ENCODE results near the gene LRIT1.

The LRIT1 gene

DNA sequence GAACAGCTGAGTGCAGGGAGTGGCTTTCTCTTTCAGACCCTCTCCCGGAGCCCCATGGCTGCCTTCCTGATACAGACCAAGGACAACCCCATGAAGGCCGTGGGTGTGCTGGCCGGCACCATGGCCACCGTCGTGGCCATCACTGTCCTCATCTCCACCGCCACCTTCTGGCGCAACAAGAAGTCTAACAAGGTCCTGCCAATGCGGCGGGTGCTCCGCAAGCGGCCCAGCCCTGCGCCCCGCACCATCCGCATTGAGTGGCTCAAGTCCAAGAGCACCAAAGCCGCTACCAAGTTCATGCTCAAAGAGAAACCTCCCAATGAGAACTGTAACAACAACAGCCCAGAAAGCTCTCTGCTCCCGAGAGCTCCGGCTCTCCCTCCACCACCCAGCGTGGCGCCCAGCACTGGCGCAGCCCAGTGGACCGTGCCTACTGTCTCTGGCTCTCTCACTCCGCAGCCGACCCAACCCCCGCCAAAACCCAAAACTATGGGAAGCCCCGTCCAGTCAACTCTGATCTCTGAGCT lies 27.2 kb downstream of the LRIT1 start:
- no peak for DNase-seq

DNA sequence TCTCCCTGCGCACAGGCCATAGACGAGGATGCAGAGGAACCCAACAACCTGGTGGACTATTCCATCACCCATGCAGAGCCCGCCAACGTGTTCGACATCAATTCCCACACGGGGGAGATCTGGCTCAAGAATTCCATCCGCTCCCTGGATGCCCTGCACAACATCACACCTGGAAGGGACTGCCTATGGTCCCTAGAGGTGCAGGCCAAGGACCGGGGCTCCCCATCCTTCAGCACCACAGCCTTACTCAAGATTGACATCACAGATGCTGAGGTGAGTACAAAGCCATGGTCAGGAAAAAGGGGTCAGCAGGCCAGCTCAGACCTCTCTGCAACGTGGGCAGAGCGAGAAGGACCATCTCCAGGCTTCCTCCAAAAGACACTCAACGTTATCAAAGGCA lies 28.3 kb downstream of the LRIT1 start:
- no peak for DNase-seq

DNA sequence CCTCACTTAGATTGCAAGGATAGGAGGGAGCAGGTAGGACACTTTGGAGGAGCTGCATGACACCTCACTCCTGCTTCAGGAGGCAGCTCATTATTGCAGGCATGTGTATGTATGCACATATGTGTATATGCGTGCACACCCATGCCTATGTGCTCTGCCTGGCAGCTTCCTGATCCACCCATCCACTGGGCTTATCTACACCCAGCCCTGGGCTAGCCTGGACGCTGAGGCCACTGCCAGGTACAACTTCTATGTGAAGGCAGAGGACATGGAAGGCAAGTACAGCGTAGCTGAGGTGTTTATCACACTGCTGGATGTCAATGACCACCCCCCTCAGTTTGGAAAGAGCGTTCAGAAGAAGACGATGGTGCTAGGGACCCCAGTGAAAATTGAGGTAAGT lies 29.3 kb downstream of the LRIT1 start:
- DNase-seq: no peak

DNA sequence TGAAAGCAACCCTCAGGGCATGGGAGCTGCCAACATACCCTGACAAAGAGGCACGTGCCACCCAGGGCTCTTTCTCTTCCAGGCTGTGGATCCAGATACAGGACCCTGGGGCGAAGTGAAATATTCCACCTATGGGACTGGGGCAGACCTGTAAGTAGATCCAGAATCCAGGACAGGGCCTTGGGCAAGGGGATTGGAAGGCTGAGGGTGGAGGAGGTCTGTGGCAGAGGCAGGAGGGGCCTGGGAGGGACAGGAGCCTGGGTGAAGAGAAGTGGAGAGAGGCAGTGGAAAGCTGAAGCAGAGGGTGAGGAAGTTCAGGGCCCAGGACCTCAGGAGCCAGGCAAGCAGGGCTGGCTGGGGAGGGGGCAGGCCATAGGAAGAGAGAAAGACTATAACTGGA lies 29.8 kb downstream of the LRIT1 start:
- no peak for DNase-seq

DNA sequence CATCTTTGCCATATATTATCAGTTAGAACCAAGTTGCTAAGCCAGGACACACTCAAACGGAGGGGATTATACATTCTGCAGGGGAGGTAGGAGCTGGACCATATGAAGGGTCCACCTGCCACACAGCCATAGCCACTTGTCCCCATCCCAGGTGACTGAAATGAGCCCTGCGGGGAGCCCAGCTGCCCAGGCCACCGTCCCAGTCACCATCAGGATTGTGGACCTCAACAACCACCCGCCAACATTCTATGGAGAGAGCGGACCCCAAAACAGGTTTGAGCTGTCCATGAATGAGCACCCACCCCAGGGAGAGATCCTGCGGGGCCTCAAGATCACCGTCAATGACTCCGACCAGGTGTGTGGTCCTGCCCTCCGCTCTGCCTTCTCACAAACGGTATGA lies 33.3 kb downstream of the LRIT1 start:
- DNase-seq: no peak

DNA sequence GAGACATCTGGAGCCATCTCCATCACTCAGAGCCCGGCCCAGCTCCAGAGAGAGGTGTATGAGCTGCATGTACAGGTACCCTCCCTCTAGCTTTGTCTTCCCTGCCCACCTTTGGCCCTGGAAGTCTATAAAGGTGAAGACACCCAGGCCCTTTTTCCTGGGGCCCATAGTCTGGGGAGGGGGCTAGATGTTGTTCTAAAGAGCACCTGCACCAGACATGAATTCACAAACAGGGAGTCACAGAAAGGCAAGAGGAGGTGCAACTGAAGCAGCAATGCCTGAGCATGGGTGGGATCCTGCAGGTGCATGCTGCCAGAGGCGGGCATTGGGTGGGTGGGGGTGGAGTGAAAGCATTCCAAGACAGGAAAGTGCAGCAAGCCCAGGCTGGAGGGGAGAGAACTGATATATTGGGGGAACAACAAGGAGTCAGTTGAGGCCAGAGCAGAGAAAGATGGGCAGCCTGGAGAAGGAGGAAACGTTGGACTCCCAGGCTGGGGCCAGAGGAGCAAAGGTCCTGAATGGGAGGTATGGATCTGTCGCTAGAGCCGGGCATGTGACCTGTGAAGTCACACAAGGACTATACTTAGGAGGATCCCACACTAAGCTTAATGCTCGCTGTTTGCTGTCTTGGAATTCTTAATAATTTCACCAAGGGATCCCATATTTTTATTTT lies 35.4 kb downstream of the LRIT1 start:
- no peak for DNase-seq

DNA sequence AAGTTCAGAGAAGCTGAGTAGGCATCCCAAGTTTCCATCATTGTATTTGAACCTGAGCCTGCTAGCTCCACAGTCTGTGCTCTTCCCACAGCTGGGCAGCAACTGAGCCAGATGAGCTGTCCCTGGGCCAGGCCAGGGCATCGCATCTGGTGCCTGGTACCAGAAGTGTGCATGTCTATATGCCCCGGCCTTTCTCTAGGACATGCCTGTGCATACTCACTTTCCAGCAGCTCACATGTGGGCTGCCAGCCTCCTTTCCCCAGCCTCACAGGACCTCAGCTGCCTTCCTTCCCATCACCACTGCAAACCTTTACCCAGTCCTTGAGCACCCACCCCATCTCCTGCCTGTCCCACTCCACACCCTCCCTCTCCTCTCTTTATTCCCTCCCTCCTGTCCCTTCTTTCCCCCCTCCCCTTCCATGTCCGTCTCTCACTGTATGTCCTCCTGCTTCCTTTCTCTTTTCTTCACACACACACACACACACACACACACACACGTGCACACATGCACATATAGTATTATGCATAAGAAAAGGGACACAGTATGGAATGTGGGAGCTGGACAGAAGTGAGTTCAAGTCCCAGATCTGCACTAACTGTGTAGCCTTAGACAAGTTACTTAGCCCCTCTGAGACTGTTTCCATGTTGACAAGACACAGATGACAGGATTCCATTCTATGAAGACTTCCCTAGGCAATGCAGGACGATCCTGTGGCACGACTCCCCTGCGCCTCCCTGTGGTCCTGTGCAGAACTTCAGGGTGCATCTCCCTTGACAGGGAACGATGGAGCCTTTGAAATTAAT lies 36.1 kb downstream of the LRIT1 start:
- no peak for DNase-seq

DNA sequence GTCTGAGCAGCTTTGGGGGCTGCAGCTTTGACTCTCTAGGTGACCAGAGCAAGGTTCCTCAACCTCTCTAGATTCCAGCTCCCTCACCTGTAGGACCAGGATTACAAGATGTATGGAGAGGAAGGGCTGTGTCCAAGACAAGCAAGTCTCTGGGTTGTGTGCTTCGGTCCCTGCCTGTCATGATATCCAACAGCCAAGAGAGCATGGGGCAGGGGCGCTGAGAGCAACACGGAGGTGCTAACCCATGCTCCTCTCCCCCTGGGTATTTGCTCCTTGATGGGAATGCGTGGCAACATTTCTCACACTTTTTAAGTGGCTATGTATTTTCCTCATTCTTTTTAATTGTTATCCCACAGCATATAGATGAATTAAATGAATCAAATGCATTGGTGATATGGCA lies 36.7 kb downstream of the LRIT1 start:
- DNase-seq: no peak

DNA sequence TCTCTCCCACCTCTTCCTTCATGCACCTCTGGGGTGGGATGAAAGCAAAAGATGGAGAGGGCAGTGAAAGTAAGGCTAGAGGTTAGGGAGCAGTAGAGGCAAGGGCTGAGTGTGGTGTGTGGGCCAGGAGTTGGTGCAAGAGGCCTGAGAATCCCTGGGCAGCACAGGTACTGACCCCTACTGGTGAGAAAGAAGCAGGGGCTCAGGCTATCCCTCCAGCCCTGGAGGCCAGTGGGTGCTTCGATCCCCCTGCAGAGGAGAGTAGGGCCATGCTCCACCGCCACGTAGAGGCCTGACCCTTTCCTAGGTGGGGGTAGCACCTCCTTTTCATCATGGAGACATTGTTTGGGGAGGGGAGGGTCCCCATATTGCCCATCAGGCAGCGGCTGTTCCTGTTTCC lies 37.2 kb downstream of the LRIT1 start:
- DNase-seq: no peak

DNA sequence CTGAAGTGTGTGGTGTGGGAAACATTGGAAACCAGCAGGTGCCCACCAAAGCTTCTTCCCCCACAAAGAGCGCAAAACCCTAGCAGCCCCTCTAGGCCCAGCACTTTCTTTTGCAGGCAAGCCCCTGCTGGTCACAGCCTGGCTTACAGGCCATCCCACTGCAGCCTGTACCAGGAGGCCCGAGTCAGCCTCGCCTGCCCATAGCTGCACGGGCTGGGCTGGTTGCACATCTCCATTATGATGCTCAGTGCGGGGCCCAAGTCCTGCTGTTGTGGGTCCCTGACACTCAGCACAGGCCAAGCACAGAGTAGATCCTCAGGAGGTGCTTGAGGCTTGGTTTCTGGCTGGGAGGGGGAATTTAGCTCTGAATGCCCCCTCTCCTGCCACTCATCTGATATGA lies 39.0 kb downstream of the LRIT1 start:
- DNase-seq: no peak

DNA sequence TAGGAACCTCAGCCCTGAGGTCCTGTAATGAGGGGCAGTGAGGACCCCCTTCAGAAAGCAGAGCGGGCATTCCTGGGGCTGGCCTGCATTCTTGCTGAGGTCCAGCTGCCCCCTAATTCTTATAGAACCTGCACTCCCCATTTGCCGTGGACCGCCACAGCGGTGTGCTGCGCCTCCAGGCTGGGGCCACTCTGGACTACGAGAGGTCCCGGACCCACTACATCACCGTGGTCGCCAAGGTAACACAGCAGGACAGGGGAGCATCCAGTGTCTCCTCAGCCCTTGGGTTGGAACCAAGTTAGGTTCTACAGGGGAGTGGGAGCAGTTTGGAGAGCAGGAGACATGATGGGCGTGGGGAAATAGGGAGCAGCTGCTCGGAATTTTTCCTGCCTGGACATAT lies 39.7 kb downstream of the LRIT1 start:
- no peak for DNase-seq

DNA sequence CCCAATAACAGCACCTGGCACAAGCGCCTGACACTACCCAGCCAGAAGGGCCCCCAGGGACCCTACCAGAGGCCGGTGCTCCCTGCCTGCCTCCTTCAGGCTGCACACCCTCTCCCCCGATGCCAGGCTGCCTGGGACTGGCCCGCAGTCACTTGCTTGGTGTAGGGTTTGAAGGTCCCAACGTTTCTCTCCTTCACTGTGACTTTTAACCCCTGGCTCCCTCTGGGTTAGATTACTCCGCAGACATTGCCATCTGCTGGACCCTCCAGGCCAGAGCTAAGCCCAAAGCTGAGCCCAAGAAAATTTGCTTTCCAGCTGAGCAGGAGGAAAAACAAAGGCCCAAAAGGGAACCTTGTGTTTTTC lies 40.1 kb downstream of the LRIT1 start:
- DNase-seq: no peak

DNA sequence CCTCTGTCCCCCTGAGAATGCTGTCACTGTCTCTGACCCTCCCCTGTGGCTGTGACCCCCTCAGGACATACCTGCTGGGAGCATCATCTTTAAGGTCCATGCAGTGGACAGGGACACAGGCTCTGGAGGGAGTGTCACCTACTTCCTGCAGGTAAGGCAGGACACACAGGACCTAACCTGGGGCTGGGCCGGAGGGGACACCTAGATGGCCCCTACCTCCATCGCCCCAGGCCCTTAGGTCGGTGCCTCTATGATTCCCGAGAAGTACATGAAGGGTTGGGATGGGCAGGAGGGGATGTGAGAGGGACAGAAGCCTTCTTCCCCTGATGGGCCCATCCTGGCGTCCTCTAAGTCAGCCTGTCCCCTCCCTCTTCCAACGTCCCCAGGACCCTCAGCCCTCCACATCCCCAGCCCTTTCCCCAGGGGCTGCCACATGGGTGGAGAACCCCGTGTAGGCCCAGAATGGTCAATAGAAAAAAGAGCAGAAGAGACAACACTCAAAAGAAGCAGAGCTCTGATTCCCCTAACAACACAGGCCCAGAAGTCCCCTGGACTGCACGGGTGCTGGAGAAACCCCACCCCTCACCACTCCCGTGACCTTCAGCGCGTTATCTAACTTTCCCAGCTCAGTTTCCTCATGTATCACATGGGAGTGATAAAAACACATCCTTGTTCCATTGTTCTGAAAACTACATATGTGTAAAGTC lies 40.7 kb downstream of the LRIT1 start:
- DNase-seq: no peak

DNA sequence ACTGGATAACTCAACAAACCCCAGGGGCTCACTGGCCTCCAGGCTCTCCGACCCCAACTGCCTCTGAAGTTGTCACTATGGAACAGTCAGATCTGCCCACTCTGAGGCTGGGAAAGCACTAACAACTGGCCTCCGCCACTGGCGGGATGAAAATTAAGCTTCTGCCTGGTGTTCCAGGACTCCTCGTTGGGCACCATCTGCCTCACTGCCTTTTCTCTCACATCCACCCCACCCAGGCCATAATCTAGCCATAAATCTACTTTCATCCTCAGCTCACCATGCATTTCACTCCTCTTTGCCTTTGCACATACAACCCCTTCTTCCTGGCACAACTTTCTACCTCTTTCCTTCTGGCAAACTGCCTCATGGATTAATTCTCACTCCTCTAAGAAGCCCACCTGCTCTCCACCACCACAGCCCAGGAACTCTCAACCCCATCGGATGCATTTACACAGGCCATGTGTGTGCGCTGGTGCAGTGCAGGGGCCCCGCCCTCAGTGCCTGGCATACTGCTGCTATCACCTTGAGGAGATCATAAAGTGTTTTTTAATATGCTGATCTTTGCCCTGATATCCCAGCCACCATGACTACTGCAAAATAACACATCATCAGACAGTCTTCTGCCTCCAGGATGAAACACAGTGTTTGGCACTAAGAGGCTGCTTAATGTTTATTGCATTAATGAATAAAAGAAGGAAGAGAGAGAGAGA lies 43.0 kb downstream of the LRIT1 start:
- DNase-seq: no peak

DNA sequence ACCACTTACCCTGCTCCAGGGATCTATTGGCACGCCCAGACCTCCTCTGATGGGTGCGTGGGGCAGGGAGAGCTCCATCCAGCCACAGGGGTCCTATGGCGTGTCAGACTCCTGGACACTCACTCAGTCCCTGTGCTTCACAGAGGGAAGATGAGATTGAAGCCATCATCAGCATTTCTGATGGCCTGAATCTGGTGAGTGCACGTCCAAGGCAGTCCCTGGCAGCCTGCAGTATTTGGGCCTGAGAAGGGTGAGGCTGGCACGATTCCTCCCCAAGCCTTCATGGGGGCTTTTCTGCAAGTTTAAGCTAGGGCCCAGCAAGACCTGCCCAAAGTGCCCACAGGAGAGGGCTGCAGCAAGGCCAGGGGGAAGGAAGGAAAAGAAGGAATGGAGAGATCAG lies 43.7 kb downstream of the LRIT1 start:
- DNase-seq: no peak

DNA sequence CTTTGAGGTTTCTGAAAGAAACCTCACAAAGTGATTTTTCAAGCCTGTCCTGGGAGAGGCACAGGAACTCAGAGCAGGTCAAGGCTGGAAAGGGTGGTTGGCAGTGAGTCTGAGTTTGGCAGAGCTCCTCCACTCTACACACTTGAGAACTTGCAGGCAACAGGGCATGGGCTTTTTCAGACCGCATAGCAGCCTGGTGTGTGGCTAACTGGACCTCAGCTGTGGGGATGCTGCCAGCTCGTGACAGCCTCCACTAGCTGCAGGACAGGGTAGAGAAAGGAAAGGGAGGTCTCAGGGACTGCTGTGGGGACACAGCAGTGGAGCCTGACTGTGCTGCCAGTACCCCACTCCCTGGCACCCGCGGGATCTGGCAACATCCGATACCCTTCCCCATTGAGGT lies 44.4 kb downstream of the LRIT1 start:
- DNase-seq: no peak

DNA sequence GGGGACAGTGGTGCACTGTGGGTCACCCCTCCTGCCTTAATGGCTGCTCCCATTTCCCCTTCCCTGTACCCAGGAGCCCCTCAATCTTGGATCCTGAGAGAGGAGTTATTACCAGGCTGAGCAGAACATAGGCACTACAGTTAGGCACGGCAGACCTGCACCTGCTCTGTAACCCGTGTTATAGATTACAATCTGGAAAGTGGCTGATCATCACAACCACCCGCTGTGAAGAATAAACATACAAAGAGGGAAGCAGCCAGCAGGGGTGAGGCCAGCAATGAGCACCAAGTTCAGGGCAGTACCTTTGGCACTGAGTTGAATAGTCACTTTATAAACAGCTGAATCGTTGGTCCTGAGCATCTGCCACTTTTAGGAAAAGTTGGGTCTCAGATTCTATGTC lies 45.3 kb downstream of the LRIT1 start:
- DNase-seq: no peak

DNA sequence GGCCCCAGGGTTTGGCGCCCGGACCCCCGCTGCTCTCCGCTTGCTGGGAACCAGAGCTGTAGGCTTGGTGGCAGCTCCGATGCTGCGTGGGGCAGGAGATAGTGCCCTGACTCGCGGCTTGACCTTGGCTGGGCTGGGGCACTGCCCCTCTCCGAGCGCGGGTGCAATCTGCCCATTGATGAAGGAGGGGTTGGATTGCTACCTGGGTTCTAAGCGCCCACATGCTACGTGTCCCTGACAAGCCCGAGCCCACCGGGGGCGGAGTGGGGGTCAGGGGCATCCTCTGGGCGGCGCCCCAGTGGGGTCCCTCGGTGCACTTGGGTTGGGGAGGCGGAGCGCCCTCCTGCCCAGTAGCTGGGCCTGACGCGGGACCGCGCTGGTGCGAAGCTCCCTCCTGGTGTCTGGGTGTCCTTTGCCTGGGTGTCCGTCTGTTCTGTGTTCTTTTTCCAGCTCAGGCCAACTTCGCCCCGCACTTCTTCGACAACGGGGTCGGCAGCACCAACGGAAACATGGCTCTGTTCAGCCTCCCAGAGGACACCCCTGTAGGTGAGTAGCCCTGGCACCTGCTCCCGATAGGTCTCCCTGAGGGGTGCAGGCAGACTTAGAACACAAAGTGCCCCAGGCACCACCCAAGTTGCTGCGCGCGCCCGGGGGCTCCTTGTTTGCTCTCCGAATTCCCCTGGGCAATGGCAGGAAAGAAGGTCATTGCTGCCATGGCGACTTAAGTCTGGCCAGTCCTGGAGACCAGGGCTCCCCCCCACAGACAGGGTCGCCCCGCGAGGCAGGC lies 46.1 kb downstream of the LRIT1 start:
- DNase-seq: no peak

DNA sequence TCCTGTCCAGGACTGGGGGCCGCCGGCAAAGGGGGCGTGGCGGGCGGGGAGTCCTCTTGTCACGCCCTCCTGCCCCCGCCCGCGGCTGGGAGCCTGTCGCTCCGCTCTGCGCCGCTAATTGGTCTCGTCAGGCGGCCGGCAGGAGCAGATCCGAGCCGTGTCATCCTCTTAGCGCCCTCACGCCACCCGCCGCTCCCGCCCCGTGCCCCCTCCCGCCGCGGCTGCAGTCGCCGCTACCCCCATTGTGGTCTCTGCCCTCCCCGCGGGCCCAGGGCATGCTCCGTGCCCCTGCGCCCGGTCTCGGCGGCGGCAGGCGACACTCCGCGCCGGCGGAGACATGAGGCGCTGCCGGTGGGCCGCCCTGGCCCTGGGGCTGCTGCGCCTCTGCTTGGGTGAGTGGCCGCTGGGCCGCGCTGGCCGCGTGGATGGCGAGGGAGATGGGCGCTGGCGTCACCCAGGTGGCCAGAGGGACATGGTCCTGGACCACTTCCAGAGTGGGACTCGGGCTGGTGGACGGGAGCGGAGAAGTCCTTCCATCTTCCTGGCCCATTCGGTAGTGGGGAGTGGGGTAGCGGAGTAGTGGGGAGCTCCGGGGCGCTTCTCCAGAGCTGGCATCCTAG lies 46.8 kb downstream of the LRIT1 start, which contains the start of gene CDHR1:
Gene CDHR1 (plus strand): TSS at position 114 of the 620 bp plus-strand sequence. CDS start 224 bp downstream, at position 338.
- DNase-seq: no peak

DNA sequence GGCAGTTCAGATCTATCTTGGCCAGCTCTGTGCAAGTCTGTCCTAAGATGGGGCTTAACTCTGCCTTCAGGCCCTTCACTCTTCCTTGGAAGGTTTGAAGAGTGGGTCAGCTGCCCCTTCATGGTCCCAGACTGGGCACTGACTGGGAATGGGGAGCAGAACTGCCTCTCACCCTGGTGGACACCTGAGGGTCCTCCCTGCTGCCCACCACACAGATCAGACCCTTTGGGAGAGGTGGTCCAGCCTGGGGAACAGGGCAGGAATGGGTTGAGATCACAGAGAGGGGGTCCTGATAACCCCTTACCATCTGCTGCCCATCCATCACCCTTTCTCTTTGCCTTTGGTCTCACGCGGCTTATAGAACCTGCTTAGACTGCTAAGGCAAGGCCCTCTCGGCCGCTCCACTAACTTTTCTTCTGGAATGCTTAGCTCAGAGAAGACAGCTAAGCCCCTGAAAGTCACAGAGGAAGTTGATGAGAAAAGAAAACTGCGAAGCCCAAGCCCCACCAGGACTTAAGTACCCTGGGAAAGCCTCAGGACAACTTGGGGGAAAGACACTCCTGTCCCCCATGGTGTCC lies 47.4 kb downstream of the LRIT1 start:
- no peak for DNase-seq

DNA sequence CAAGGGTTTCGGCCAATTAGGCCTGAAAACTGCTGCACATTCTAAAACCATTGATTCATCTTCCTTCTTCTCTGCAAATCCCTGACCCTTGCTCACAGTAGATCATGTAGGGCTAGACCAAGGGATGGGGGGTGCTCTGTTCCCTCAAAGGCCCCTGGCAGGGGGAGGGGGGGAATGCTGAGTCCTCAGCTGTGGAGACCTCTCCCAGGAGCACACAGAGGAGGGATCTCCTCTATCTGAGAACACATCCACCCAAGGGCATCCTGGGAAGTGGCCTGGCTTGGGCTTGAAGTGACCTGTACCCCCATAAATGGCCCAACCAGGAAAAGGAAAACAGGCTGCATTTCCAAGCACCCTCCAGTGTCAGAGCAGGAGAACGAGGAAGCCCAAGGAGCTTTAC lies 48.0 kb downstream of the LRIT1 start:
- no peak for DNase-seq
